ENCODE data around the gene ESYT3. TPM values are rescaled to one million over a fixed set of nuclear protein-coding genes. Genes with fewer than 3 reads are reported as not detected.
"Not testable (repeated sequence)": the region's sequence is repeated elsewhere in the genome, so short reads cannot be mapped to it uniquely, and the experiment has no call there.

Gene ESYT3
- total RNA-seq, 2 experiments from 2014 or later = 0.13 TPM

GRCh38 chr3:138406606-138407005, 27.8 kb upstream of the ESYT3 start:
- POLR2A ChIA-PET = no interaction called here
- CTCF ChIA-PET = interaction anchor here (2.0 kb wide), 1 partner anchor 11 kb away, joined by 10 read pairs; no protein-coding TSS in a partner anchor

GRCh38 chr3:138407236-138407907, 27.0 kb upstream of the ESYT3 start:
- CTCF ChIA-PET = interaction anchor here (0.5 to 2.0 kb wide), 3 partner anchors 10 to 99 kb away, joined by 3 to 10 read pairs (median 6); no protein-coding TSS in a partner anchor
- POLR2A ChIA-PET = no interaction called here

DNA sequence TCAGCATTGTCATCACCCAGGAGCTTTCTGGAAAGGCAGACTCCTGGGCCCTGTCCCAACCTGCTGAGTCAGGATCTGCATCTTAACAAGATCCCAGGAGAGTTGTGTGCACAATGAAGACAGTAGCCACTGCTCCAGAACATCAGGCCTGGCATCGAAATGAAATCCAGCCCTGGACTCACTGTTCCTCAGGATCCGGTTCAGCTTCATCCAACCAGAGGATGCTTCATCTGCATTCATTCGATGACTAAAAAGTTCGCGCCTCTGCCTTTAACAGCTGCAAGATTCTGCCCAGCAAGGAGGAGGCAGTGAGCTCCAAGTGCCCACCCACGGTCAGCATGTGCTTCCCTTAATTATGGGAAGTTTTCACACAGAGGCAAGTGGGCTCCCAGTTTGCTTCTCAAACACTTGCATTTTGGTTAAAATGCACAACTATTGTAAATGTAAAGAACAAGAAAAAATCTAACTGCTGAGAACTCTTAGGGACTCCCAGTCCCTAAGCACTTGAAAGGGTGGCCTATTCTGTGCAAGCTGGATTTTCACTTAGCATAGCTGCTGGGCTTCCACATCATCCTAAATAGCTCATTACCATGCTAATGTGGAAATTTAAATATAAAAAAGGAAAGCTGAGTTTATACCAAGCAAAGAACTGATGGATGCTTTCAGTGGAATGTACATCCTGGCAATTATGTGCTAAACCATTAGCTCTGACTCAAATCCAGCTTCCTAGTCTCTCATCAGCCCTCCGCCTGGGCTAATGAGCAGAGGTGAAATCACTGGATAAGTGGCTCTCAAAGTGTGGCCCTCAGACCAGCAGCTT, 25.5 kb upstream of the ESYT3 start:
- POLR2A ChIA-PET = no interaction called here
- CTCF ChIA-PET = interaction anchor here (1.4 to 1.6 kb wide), 2 partner anchors 9 to 507 kb away, joined by 3 to 5 read pairs; no protein-coding TSS in a partner anchor

DNA sequence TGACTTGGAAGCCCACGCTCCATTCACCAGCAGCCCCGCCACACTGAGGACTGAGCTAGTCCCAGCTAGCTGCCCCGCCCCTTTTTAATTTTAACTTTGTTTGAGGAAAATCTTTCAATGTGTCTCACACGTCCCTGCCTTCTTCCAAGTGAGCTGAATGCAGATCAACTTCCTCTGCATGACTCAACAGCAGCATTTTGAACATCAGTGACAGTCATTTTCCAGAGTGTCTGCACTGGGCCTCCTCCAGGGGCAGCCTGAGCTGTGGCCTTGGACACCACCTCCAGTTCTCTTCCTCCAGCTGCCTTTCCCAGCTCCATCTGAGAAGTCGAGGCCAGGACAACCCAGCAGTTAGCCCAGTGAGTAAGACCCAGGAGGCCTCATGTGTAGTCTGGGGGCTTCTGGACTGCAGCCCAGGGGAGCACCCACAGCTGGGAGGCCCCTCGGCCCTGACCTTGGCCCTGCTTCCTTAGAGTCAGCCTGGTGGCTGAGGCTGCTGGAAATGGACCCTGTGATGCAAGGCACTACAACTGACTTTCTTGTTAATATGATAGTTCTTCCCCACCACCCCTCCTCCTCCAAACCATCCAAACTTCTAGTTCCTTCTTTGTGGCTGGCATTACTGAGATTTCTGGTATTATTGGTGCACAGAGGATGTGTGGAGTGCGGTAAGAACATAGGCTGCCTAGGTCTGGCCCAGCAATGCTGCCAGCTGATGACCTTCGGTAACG, 21.4 kb upstream of the ESYT3 start:
- CTCF ChIA-PET = interaction anchor here (0.6 kb wide), 1 partner anchor 40 kb away, joined by 3 read pairs; no protein-coding TSS in a partner anchor
- POLR2A ChIA-PET = no interaction called here

DNA sequence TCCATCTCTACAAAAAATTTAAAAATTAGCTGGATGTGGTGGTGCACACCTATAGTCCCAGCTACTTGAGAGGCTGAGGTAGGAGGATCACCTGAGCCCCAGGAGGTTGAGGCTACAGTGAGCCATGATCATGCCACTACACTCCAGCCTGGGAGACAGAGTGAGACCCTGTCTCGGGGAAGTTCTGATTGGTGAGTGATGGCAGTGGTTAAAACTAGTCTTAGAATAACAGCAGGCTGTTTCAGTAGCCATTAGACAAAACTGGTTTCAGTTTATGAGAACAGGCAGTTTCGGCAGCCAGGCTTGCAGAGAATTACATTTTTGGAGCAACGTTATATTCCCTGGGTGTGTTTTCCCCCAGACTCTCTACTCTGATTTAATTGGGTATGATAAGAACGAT, 18.2 kb upstream of the ESYT3 start:
- POLR2A ChIA-PET = not testable (repeated sequence)
- CTCF ChIA-PET = interaction anchor here (0.9 to 2.4 kb wide), 3 partner anchors 18 to 913 kb away, joined by 3 to 10 read pairs (median 3); partner anchors contain the start of gene ESYT3

- ChIA-PET POLR2A (no interaction called here), CTCF (interaction anchor here (0.8 to 2.4 kb wide), 9 partner anchors 8 to 177 kb away, joined by 3 to 10 read pairs (median 3); partner anchors contain the start of genes CEP70 and ESYT3)
Measured at GRCh38 chr3:138417559-138417982, 16.8 kb upstream of the ESYT3 start.

- CTCF ChIA-PET = interaction anchor here (0.8 to 1.1 kb wide), 2 partner anchors 53 to 518 kb away, joined by 3 to 4 read pairs; no protein-coding TSS in a partner anchor
Measured at GRCh38 chr3:138418601-138419206, 15.7 kb upstream of the ESYT3 start.

DNA sequence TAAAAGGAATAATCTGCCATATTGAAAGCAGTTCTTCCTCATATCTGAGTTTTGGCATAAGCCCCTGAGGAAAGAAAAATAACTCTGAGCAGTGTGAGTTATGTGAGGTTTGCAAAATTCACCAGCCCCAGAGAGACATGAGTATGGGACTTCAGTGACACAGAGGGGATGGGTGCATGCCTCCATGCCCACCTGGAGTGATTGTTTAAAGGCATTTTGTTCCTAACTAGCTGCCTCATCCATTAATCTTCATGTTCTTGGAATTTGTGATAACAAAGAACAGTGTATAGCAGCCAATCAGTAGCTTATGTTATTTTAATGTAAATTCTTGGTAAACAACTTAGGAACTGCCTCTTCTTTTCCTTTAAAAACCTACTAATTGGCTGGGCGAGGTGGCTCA, 11.1 kb upstream of the ESYT3 start:
- CTCF ChIA-PET = no interaction called here
- POLR2A ChIA-PET = no interaction called here

More at GRCh38 chr3:138418601-138419206, 15.7 kb upstream of the ESYT3 start:
- POLR2A ChIA-PET = no interaction called here

GRCh38 chr3:138424323-138424722, 10.1 kb upstream of the ESYT3 start:
- ChIA-PET CTCF (no interaction called here), POLR2A (no interaction called here)

DNA sequence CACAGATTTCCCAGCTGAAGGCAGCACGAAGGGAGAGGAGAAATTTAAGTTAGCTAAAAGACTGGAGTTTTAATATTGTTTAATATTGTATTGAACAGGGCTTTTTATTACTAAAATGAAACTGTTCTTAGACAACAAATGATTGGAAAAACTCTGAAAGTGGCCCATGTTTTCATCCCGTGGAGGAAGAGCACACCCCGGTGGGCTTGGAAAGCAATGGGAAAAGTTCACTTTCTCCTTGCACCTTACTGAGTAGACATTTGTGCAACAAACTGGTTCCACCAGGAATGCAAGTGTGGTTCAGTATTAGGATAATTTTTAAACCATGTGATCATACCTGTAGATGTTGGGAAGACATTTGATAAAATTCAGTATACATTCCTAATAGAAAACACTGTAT, 8.2 kb upstream of the ESYT3 start:
- ChIA-PET CTCF (no interaction called here), POLR2A (no interaction called here)

DNA sequence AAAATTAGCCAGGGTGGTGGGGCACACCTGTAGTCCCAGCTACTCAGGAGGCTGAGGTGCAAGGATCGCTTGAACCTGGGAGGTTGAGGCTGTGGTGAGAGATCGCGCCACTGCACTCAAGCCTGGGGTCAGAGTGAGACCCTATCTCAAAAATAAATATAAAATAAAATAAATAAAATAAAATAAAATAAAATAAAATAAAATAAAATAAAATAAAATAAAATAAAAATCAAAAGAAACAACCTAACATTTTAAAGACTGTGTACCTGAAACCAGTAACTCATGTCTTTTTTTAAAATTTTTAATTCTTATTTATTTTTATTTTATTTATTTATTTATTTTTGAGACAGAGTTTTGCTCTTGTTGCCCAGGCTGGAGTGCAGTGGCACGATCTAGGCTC, 7.7 kb upstream of the ESYT3 start:
- POLR2A ChIA-PET, CTCF ChIA-PET: not testable (repeated sequence)

DNA sequence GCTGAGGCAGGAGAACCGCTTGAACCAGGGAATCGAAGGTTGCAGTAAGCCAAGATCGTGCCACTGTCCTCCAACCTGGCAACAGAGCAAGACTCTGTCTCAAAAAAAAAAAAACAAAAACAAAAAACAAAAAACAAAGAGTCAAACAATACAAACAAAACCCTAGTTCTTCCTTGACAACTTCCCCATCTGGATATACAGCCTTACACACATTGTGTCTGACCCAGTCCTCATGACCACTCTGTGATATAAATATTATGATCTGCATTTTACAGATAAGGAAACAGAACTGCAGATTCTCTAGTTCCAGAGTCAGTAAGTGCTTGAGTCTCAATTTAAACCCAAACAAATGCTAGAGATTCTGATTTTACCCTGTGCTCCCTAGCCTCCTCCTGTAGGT, 4.8 kb upstream of the ESYT3 start:
- ChIA-PET POLR2A (no interaction called here), CTCF (interaction anchor here (1.7 kb wide), 1 partner anchor 12 kb away, joined by 5 read pairs; no protein-coding TSS in a partner anchor)

DNA sequence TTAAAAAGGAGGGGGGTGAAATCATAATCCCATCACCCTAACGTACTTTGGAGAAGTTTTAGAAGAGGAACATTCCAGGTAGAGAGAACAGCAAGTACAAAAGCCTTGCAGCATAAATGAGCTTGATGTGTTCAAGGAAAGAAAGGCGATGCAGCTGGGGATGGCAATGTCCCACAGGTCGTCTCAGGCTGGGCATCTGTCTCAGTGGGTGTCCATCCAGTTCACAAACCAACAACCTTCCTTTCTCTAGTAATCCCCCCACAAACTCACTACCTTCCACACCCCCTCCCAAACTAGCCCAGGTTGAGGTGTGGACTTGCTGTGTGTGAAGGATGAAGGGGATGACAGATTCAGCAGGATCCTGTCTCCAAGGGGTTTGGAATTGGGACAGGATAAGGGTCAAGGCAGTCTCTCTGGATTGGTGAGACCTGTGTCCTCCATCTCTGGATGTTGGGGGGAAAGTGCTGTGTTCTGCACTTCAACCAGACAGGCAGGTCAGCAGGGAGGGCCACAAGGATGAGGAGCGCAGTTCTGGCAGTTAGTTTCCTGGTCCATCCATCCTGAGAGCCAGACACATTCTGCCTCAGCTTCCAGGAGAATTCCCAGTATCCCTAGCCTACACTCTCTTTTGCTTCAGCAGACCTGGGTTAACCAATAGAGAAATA, 1.7 kb upstream of the ESYT3 start:
- ChIA-PET CTCF (no interaction called here), POLR2A (no interaction called here)

DNA sequence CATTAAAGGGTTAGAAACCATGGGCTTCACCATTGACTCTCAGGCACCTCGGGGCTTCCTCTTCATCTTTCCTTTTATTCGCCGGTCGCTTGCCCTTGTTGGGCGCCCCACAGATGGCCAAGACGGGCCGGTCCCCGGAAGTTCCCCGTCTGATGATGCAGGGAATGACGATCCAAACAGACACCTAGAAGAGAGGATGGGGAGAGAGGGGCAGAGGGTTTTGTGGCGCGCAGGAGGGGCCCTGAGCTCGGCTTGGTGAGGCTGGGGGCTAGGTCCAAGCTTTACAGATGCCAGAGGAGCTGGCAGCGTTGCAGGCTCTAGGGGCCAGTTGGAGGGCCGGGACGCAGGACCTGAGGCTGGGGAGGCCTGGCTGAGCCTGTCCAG, 532 bp upstream of the ESYT3 start:
- POLR2A ChIA-PET = interaction anchor here (0.6 to 0.7 kb wide), 2 partner anchors 238 to 381 kb away, joined by 7 to 9 read pairs; no protein-coding TSS in a partner anchor
- CTCF ChIA-PET = interaction anchor here (1.3 to 1.9 kb wide), 4 partner anchors 17 to 490 kb away, joined by 3 to 10 read pairs (median 6); no protein-coding TSS in a partner anchor

- POLR2A ChIA-PET = interaction anchor here (0.7 kb wide), 1 partner anchor 380 kb away, joined by 7 read pairs; no protein-coding TSS in a partner anchor
- CTCF ChIA-PET = interaction anchor here (0.8 to 1.9 kb wide), 5 partner anchors 18 to 488 kb away, joined by 3 to 10 read pairs (median 4); no protein-coding TSS in a partner anchor
Measured at GRCh38 chr3:138434875-138435772, 708 bp downstream of the ESYT3 start.

GRCh38 chr3:138435840-138436239, 1.4 kb downstream of the ESYT3 start:
- ChIA-PET CTCF (interaction anchor here (1.2 kb wide), 1 partner anchor 480 kb away, joined by 4 read pairs; no protein-coding TSS in a partner anchor), POLR2A (no interaction called here)

DNA sequence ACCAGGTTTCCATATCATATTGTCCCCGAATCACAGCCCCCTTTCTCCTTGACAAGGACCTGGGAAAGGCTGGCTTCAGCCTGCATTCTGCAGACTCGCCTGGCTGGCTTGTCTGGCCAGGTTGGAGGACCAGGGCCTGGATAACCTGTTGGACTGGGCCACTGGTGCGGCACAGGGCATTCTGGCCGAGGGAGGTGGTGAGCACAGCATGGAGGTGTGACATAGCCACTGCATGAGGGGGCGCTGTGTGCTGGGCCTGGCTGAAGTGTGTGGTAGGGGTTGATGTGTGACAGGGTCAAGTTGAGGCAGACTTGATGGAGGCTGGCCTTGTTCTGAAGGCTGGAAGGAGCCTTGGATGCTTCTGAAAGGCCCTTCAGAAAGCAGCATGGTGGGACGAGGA, 2.9 kb downstream of the ESYT3 start:
- POLR2A ChIA-PET = no interaction called here
- CTCF ChIA-PET = no interaction called here

DNA sequence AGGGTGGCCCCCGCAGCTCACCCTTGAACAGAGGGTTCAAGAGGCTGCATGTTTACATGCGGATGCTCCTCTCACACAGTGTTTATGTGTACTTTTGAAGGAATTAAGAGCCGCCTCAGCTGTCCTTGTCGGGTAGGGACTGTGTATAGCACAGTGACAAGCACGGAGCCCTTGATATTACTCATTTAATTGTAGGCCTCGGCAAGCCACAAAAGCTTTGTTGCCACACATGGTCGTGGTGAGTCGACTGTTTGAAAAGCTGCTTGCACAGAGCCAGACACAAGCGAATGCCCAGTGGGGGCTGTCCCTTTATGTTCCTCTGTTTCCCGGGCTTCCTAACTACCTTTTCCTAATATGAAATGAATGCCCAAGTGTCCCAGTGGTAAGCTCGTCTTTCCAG, 4.5 kb downstream of the ESYT3 start:
- CTCF ChIA-PET = no interaction called here
- POLR2A ChIA-PET = no interaction called here

All from activated CD8-positive, alpha-beta memory T cell treated with anti-CD3 and anti-CD28 coated beads for 36 hours (primary cell).